ENCODE results near the gene STXBP1. TPM values are rescaled to one million over a fixed set of nuclear protein-coding genes. Genes with fewer than 3 reads are reported as not detected.
A peak's percentile ranks its signal among the peaks of the same experiment; 100 is the strongest.

Gene STXBP1
- total and polyA plus RNA-seq, 2 of the 13 experiments (the other 11 are each of a cell fraction or from before 2014, with no cell fraction given): 2.9 TPM

GRCh38 chr9:127588740-127589506 lies 23.2 kb upstream of the STXBP1 start:
- no peak overlapping the region for H3K9ac ChIP-seq (ENCODE audit: insufficient read depth, low read depth, low read length)
- H3K27ac ChIP-seq (ENCODE audit: extremely low read length, insufficient read depth, low read length): no peak overlapping the region
- ATAC-seq (no peak), FAIRE-seq (no peak), DNase-seq (ENCODE audit: low spot score) (no peak)
- peak; percentile 66; the same call in 1 of the 2 replicates for TF ChIP-seq ZKSCAN1 (IDR thresholded peaks at IDR 0.05; ENCODE audit: low read length)
- no peak for TF ChIP-seq PBX2 (CRISPR knock-in tag; IDR thresholded peaks at IDR 0.05)
- TF ChIP-seq ZNF7 (CRISPR knock-in tag; IDR thresholded peaks at IDR 0.05): no peak
- TF ChIP-seq ZFP41 (CRISPR knock-in tag; IDR thresholded peaks at IDR 0.05; ENCODE audit: borderline replicate concordance): no peak
- no peak overlapping the region for H3K4me2 ChIP-seq (ENCODE audit: low read depth, low read length)
- no peaks in the 10 kb centered on the region for H3K9me3 ChIP-seq (ENCODE audit: low read length)
- H3K79me2 ChIP-seq (ENCODE audit: insufficient read depth, low read length): no peaks in the 10 kb centered on the region
- WGBS (ENCODE audit: low lambda C conversion rate): 5% methylated on average over 5 of the region's 5 CpGs
- H3K4me1 ChIP-seq (ENCODE audit: insufficient read depth, low read length): peaks cover 19% of the 10 kb centered on the region
- in situ Hi-C loops (cut with HindIII; ENCODE audit: extremely low pct_ligation_motif_present, low pct_unique_long_range_greater_than_20kb): loop anchor here (5.0 kb wide), 1 partner anchor 87 kb away; no protein-coding TSS in a partner anchor
- H2AFZ ChIP-seq (ENCODE audit: low read length): no peak overlapping the region
- no peak overlapping the region for H3K4me3 ChIP-seq (replicated peaks in 1 of 3; ENCODE audit: insufficient read depth in 1 of 3, low read depth in 2 of 3, low read length in 3 of 3)
- H3K27me3 ChIP-seq (ENCODE audit: control insufficient read depth in 1 of 2, insufficient read depth in 2 of 2, low read length in 2 of 2): no peaks in the 10 kb centered on the region; a peak in 1 of 5 replicates
- no peaks in the 10 kb centered on the region for H4K20me1 ChIP-seq (ENCODE audit: insufficient read depth, low read length)
- no peaks in the 10 kb centered on the region for H3K36me3 ChIP-seq (replicated peaks in 1 of 2; ENCODE audit: control insufficient read depth in 1 of 2, insufficient read depth in 2 of 2, low read length in 2 of 2)
- CTCF ChIA-PET (ENCODE audit: low intra/inter-chr PET ratio, low total read pairs): interaction anchor here (1.3 to 2.1 kb wide), 5 partner anchors 85 to 332 kb away, joined by 4 to 33 read pairs (median 8); partner anchors contain the start of gene TOR2A
- POLR2A ChIA-PET: interaction anchor here (1.4 kb wide), 1 partner anchor 146 kb away, joined by 7 read pairs; the partner anchor contains the start of gene TOR2A
- BruUV-seq (replicated peaks): no TSS peak
- intact Hi-C loops (cut with micrococcal nuclease; ENCODE audit: unreplicated experiment): no loop called here

DNA sequence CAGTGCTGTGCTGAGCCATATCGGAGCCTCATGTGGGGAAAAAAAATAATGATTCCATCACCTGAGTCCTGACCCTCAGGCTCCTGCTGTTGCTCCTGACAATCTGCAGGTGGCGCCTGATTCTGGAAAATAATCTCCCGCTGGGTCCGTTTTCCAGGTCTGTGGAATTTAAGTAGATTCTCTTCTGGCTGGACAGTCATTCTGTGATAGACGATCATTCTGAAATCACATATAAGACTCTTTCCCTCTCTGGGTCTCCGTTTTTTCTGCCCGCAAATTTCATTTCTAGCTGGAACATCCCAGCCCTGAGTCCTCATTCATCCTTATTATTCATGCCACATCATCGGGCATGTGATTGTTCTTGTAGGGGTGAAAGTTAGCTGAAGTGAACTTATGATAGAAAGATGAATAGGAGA lies 22.1 kb upstream of the STXBP1 start:
- H4K20me1 ChIP-seq (ENCODE audit: insufficient read depth, low read length): no peaks in the 10 kb centered on the region
- CTCF ChIA-PET (ENCODE audit: low intra/inter-chr PET ratio, low total read pairs): interaction anchor here (1.0 to 2.1 kb wide), 8 partner anchors 24 to 331 kb away, joined by 3 to 33 read pairs (median 4); partner anchors contain the start of genes CFAP157 and TOR2A
- peak; percentile 65 for ATAC-seq
- 1% methylated on average over 8 of the region's 8 CpGs for WGBS (ENCODE audit: low lambda C conversion rate)
- no peak overlapping the region for H3K4me2 ChIP-seq (ENCODE audit: low read depth, low read length)
- no peaks in the 10 kb centered on the region for H3K36me3 ChIP-seq (replicated peaks in 1 of 2; ENCODE audit: control insufficient read depth in 1 of 2, insufficient read depth in 2 of 2, low read length in 2 of 2)
- no peaks in the 10 kb centered on the region for H3K79me2 ChIP-seq (ENCODE audit: insufficient read depth, low read length)
- in situ Hi-C loops (cut with HindIII; ENCODE audit: extremely low pct_ligation_motif_present, low pct_unique_long_range_greater_than_20kb): loop anchor here (5.0 kb wide), 1 partner anchor 88 kb away; no protein-coding TSS in a partner anchor
- H2AFZ ChIP-seq (ENCODE audit: low read length): no peak overlapping the region
- intact Hi-C loops (cut with micrococcal nuclease; ENCODE audit: unreplicated experiment): loop anchor here (1.0 to 5.0 kb wide), 3 partner anchors 144 to 331 kb away; partner anchors contain the start of gene CDK9
- no peak overlapping the region for H3K27ac ChIP-seq (ENCODE audit: extremely low read length, insufficient read depth, low read length)
- BruUV-seq (replicated peaks): no TSS peak
- peak; percentile 72 for FAIRE-seq
- H3K27me3 ChIP-seq (ENCODE audit: control insufficient read depth in 1 of 2, insufficient read depth in 2 of 2, low read length in 2 of 2): no peaks in the 10 kb centered on the region; a peak in 1 of 5 replicates
- H3K9me3 ChIP-seq (ENCODE audit: low read length): no peaks in the 10 kb centered on the region
- POLR2A ChIA-PET: interaction anchor here (1.4 kb wide), 1 partner anchor 145 kb away, joined by 7 read pairs; the partner anchor contains the start of gene TOR2A
- no peak overlapping the region for H3K9ac ChIP-seq (ENCODE audit: insufficient read depth, low read depth, low read length)
- no peak overlapping the region for H3K4me3 ChIP-seq (replicated peaks in 1 of 3; ENCODE audit: insufficient read depth in 1 of 3, low read depth in 2 of 3, low read length in 3 of 3)
- H3K4me1 ChIP-seq (ENCODE audit: insufficient read depth, low read length): peaks cover 10% of the 10 kb centered on the region; the same call in 1 of the 2 replicates
- DNase-seq (ENCODE audit: low spot score): peak; percentile 70
- TF ChIP-seq ARID3A (IDR thresholded peaks at IDR 0.05; ENCODE audit: low read depth, low read length) (0 out of 2 replicates have a peak, but pooled peaks have one; percentile 20), STAG1 (CRISPR knock-in tag; IDR thresholded peaks at IDR 0.05) (peak; percentile 92), ZNF331 (CRISPR knock-in tag; IDR thresholded peaks at IDR 0.05) (peak; percentile 21; the same call in 1 of the 2 replicates), MXD3 (CRISPR knock-in tag; IDR thresholded peaks at IDR 0.05) (no peak), ZNF782 (CRISPR knock-in tag; IDR thresholded peaks at IDR 0.05; ENCODE audit: borderline replicate concordance) (no peak), RAD21 (CRISPR knock-in tag; IDR thresholded peaks at IDR 0.05) (peak; percentile 80; the same call in 1 of the 2 replicates), ZNF788 (CRISPR knock-in tag; IDR thresholded peaks at IDR 0.05; ENCODE audit: borderline replicate concordance) (no peak)
- TF ChIP-seq, protein P1, sequence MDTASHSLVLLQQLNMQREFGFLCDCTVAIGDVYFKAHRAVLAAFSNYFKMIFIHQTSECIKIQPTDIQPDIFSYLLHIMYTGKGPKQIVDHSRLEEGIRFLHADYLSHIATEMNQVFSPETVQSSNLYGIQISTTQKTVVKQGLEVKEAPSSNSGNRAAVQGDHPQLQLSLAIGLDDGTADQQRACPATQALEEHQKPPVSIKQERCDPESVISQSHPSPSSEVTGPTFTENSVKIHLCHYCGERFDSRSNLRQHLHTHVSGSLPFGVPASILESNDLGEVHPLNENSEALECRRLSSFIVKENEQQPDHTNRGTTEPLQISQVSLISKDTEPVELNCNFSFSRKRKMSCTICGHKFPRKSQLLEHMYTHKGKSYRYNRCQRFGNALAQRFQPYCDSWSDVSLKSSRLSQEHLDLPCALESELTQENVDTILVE (CRISPR knock-in tag; IDR thresholded peaks at IDR 0.05): no peak

All from HepG2 (cell line).